H1 (cell line): ENCODE measurements around the gene TMED10. TPM values are rescaled to one million over a fixed set of nuclear protein-coding genes. Genes with fewer than 3 reads are reported as not detected.

ENCODE experiments used
- CTBP2 ChIP-seq: IDR thresholded peaks from 2 replicates; pipeline ENCODE4 v1.7.0; 2011; ENCODE audit warnings: borderline replicate concordance, mild to moderate bottlenecking, moderate library complexity, mixed read lengths, low read length; ENCODE audit not compliant: insufficient read depth, insufficient read length
- RNF2 ChIP-seq: fragments of 200-900, 300-1000 bp; sonication (generic); IDR thresholded peaks from 2 replicates; pipeline ENCODE4 v1.7.1; 2016; ENCODE audit warnings: borderline replicate concordance, low read depth, mild to moderate bottlenecking, antibody characterized with exemption, low read length; ENCODE audit not compliant: poor library complexity, severe bottlenecking; ENCODE audit errors: missing control alignments
- SP4 ChIP-seq: IDR thresholded peaks from 2 replicates; pipeline ENCODE4 v1.6.1; 2012; ENCODE audit warnings: low read length, inconsistent platforms
- polyA plus RNA-seq, 7 experiments: library from polyadenylated mRNA; depleted of rRNA in 3 of 7; stranded (reverse) in 5 of 7; unstranded in 2 of 7; fragments of >200 nt in 5 of 7; fragments of 200-250 nt in 2 of 7; gene quantifications; 1 replicate in 5 of 7; 2 replicates in 1 of 7; 4 replicates in 1 of 7; pipeline versions ENCODE4 v1.2.1 to v1.2.3, GENCODE V29; 2011 to 2013; ENCODE audit warnings: missing spikeins in 2 of 7, mixed read lengths in 2 of 7
- total RNA-seq: library from RNA; stranded (reverse); fragmentation: NEBNext Ultra II Directional; extraction: Animal tissue kit (Norgen Biotek cat#: 25700); gene quantifications from 2 replicates; pipeline ENCODE4 v1.2.1, GENCODE V29; 2021
- TF ChIP-seq, protein P1 (sequence below): fragments of 300-600 bp; sonication (generic); IDR thresholded peaks from 2 replicates; pipeline ENCODE4 v1.7.1; 2012; ENCODE audit warnings: low read length, moderate library complexity, mild to moderate bottlenecking, inconsistent platforms; ENCODE audit not compliant: insufficient replicate concordance

Gene TMED10
- total and polyA plus RNA-seq, 2 of the 8 experiments (the other 6 are each of a cell fraction or from before 2014, with no cell fraction given), result 218 to 250 TPM

DNA sequence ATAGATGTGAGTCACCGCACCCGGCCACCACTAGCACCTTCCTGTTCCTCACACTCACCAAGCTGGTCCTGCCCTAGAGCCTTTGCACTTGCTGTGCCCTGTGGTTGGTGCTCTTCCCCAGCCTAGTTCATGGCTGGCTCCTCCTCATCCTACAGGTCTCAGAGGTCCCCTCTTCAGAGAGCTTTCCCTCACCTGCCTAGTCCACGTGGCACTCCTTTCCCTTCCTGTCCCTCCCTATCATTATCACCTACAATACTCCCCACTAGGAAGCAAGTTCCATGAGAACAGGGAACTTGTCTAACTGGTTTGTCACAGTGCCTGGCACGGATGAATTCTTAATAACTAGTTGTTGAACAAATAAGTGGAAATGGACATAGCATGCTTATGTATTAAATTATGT lies 24.0 kb upstream of the TMED10 start (continued):
- no peak for TF ChIP-seq RNF2
- TF ChIP-seq SP4, result no peak
- TF ChIP-seq, protein P1, sequence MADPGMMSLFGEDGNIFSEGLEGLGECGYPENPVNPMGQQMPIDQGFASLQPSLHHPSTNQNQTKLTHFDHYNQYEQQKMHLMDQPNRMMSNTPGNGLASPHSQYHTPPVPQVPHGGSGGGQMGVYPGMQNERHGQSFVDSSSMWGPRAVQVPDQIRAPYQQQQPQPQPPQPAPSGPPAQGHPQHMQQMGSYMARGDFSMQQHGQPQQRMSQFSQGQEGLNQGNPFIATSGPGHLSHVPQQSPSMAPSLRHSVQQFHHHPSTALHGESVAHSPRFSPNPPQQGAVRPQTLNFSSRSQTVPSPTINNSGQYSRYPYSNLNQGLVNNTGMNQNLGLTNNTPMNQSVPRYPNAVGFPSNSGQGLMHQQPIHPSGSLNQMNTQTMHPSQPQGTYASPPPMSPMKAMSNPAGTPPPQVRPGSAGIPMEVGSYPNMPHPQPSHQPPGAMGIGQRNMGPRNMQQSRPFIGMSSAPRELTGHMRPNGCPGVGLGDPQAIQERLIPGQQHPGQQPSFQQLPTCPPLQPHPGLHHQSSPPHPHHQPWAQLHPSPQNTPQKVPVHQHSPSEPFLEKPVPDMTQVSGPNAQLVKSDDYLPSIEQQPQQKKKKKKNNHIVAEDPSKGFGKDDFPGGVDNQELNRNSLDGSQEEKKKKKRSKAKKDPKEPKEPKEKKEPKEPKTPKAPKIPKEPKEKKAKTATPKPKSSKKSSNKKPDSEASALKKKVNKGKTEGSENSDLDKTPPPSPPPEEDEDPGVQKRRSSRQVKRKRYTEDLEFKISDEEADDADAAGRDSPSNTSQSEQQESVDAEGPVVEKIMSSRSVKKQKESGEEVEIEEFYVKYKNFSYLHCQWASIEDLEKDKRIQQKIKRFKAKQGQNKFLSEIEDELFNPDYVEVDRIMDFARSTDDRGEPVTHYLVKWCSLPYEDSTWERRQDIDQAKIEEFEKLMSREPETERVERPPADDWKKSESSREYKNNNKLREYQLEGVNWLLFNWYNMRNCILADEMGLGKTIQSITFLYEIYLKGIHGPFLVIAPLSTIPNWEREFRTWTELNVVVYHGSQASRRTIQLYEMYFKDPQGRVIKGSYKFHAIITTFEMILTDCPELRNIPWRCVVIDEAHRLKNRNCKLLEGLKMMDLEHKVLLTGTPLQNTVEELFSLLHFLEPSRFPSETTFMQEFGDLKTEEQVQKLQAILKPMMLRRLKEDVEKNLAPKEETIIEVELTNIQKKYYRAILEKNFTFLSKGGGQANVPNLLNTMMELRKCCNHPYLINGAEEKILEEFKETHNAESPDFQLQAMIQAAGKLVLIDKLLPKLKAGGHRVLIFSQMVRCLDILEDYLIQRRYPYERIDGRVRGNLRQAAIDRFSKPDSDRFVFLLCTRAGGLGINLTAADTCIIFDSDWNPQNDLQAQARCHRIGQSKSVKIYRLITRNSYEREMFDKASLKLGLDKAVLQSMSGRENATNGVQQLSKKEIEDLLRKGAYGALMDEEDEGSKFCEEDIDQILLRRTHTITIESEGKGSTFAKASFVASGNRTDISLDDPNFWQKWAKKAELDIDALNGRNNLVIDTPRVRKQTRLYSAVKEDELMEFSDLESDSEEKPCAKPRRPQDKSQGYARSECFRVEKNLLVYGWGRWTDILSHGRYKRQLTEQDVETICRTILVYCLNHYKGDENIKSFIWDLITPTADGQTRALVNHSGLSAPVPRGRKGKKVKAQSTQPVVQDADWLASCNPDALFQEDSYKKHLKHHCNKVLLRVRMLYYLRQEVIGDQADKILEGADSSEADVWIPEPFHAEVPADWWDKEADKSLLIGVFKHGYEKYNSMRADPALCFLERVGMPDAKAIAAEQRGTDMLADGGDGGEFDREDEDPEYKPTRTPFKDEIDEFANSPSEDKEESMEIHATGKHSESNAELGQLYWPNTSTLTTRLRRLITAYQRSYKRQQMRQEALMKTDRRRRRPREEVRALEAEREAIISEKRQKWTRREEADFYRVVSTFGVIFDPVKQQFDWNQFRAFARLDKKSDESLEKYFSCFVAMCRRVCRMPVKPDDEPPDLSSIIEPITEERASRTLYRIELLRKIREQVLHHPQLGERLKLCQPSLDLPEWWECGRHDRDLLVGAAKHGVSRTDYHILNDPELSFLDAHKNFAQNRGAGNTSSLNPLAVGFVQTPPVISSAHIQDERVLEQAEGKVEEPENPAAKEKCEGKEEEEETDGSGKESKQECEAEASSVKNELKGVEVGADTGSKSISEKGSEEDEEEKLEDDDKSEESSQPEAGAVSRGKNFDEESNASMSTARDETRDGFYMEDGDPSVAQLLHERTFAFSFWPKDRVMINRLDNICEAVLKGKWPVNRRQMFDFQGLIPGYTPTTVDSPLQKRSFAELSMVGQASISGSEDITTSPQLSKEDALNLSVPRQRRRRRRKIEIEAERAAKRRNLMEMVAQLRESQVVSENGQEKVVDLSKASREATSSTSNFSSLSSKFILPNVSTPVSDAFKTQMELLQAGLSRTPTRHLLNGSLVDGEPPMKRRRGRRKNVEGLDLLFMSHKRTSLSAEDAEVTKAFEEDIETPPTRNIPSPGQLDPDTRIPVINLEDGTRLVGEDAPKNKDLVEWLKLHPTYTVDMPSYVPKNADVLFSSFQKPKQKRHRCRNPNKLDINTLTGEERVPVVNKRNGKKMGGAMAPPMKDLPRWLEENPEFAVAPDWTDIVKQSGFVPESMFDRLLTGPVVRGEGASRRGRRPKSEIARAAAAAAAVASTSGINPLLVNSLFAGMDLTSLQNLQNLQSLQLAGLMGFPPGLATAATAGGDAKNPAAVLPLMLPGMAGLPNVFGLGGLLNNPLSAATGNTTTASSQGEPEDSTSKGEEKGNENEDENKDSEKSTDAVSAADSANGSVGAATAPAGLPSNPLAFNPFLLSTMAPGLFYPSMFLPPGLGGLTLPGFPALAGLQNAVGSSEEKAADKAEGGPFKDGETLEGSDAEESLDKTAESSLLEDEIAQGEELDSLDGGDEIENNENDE, result no peak
- no peak for TF ChIP-seq CTBP2
- TF ChIP-seq, all 59 proteins: peak for 0
